DMS53 treated with DMSO at 0.1 percent for 48 hours (cell line): ENCODE measurements around the gene ANKLE1.

Experiments
- DNase-seq: peaks from one replicate; lab custom pipeline; 2025; ENCODE audit not compliant: unreplicated experiment; lab: John Stamatoyannopoulos, UW

ANKLE1 gene

DNA sequence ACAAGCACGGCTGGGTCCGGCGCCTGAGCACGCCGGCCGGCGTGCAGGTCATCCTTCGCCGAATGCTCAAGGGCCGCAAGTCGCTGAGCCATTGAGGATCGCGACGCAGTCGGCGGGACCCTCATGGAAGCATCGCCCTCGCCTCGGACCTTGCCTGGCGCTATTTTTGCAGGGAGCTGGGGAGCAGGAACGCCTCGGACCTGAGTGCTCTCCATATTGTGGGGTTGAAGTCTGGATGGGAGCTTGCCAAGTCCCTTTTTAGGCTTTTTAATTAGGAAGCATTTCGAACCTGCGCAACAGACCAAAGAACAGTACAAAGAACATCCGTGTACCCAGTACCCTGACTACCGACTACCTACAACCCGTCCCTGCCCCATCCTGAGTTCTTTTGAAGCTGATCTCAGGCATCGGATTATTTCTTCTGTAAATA, 24.6 kb downstream of the ANKLE1 start:
- no peak for DNase-seq

DNA sequence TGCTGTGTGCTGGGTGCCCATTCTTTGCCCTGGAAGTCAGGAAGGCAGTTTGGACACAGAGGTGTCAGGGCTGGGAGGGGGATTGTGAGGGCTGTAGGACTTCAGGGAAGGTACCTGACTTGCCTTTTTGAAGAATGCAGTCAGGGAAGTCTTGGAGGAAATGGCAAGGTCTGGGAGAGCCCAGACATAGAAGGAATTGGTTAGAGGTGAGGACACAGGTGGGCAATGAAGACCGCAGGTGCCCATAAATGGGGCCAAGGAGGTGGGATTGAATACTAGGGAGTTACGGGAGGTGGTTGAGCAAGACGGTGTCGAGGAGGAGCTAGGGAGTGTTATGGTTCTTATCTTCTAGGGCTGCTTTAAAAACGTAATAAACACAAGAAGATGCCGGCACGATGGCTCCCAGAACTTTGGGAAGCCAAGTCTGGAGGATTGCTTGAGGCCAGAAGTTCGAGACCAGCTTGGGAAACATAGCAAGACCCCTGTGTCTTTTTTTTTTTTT, 26.2 kb downstream of the ANKLE1 start:
- no peak for DNase-seq

GRCh38 chr19:17309198-17309964, 27.7 kb downstream of the ANKLE1 start, which contains the start of gene DDA1:
TSS of gene DDA1 (plus strand) at chr19:17309563. CDS start at chr19:17309655, 92 bp downstream.
- DNase-seq = peak; percentile 97

- no peak for DNase-seq
Measured at GRCh38 chr19:17309965-17310461, 28.3 kb downstream of the ANKLE1 start.

- no peak for DNase-seq
Measured at GRCh38 chr19:17311455-17312188, 29.9 kb downstream of the ANKLE1 start.

- no peak for DNase-seq
Measured at GRCh38 chr19:17312189-17313113, 30.8 kb downstream of the ANKLE1 start.

DNA sequence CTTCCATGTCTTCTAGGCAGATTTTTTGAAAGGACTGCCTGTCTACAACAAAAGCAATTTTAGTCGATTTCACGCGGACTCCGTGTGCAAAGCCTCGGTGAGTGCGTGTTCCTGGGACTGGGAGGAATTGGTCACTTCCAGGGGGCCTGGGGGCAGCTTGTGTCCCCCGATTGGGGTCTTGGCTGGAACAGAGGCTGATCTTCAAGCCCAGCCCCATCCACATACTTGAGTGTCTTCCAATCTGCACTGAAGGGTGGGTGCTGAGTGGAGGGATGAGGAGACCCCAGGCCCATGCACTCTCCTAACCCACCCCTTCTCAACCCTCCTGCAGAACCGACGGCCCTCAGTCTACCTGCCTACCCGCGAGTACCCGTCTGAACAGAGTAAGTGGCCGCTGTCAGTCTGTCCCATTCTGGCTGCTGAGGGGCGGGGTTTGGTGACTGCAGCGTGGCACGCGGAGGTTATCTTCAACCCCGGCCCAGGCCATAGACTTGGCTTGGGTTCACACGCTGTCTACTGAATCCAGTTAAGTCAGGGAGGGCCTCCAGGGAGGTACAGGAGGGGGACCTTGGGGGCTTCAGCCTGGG, 32.4 kb downstream of the ANKLE1 start:
- no peak for DNase-seq

- DNase-seq = no peak
Measured at GRCh38 chr19:17318966-17319365, 37.3 kb downstream of the ANKLE1 start.

DNA sequence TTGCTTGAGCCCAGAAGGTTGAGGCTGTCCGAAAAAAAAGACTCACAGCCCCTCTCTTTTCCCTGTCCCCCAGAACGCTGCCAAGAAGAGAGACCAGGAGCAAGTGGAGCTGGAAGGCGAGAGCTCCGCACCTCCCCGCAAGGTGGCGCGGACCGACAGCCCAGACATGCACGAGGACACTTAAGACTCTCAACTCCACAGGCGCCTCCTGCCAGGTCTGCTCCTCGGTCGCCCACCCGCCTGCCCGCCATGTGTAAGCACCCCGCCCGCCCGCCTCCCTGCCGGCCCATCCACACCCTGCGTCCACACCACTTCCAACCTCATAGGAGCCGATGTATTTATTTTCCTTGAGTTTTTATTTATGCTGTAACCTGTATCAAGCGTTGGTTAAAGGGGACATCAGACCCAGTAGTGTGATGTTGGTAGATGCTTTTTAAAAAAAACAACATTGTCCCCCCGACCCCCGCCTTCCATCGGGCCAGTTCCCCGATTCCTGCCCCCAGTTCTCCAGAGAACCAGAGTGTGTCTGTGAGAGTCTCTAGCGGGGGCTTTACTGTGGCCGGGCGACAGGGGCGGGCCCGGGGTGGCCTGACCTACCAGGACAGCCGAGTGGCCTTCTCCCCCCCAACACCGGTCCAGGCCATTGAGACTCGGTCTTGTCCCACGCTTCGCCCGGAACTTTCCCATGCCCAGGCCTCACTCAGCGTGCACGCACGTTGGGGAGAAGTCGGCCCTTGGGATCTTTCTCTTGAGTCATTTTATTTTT, 38.0 kb downstream of the ANKLE1 start:
- no peak for DNase-seq

DNA sequence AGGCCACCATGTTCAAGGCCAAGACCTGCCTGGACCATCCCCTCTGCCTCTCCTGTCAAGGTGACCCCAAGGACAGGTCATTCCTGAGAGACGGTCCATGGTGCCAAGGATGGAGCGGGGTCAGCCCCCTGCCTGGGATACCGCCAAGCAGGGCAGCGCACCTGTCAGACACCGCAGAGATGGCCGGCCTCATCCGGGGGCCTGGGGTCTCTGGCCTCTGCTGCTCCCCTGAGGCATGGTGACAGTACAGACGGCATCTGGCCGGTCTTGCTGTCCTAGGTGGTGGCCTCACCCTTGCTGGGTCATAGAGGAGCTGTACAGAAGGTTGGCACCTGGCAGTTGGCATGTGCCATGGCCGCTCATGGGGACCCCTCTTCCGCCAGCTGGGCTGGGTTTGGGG, 38.7 kb downstream of the ANKLE1 start:
- DNase-seq = no peak

GRCh38 chr19:17321655-17322489, 40.2 kb downstream of the ANKLE1 start:
- DNase-seq = no peak

GRCh38 chr19:17322854-17323253, 41.2 kb downstream of the ANKLE1 start:
- DNase-seq = no peak

- no peak for DNase-seq
Measured at GRCh38 chr19:17323300-17323963, 41.7 kb downstream of the ANKLE1 start.

- no peak for DNase-seq
Measured at GRCh38 chr19:17323964-17324332, 42.2 kb downstream of the ANKLE1 start.

DNA sequence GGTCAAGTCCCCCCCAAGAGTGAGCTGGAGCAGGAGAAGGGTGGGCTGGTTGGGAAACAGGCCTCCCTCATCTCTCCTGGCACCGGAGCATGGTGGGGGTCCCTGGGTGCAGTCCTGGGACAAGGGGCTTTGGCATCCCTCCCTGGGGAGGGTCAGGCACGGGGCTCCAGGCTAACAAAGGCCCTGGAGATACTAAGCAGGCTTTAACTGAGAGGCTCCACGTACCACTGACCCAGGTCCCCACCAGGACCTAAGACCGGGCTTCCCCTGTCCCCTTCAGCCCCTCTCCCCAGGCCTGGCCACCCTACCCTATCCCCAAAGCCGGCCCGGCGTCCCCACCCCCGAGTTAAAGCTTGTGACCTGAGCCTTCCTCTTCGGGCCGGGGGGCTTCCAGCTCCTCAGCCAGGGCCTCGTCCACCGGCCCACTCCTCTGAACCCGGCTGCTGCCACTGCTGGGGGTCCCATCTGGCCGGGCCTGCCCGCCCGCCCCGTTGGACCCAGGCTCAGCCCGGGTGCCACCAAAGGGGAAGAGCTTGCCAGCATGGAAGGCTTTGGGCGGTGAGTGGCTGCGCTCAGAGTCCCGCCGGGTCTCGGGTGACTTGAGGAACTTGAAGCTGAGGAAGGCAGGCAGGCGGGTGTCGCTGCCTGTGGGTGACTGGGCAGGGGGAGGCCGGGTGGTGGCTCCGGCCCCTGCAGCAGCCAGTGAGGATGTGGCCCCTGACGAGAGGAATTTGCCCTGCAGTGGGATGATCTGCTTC, 42.8 kb downstream of the ANKLE1 start:
- DNase-seq = no peak

DNA sequence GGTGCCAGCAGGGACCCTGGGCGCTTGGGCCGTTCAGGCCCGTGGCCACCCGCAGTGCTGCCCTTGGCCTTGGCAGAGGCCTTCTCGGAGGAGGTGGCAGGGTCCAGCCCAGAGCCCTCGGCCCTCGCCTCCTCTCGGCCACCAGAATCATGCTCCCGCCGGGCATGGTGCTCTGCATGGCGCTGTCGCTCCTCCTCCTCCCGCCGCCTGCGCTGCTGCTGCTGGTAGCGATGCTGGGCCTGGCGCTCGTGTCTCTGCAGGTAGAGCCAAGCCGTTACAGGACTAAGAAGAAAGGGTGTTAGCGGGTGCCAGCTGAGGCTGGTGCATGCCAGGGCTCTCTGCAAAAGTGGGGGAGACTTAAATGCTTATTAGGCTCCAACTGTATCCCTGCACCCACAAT, 43.4 kb downstream of the ANKLE1 start:
- no peak for DNase-seq

GRCh38 chr19:17325881-17326594, 44.3 kb downstream of the ANKLE1 start:
- no peak for DNase-seq
